Left lobe of liver (tissue), 2 donors: Measurements from ENCODE around the gene CAMKMT. TPM values are rescaled to one million over a fixed set of nuclear protein-coding genes. Genes with fewer than 3 reads are reported as not detected.

Experiments
- ATAC-seq: fragments of 200-7000 bp; cut with Tn5 transposase; one replicate; pipeline ENCODE4 v1.9.1; 2020; ENCODE audit warnings: mild to moderate bottlenecking, moderate library complexity
- DNase-seq: peaks from one replicate; pipeline ENCODE4 v3.0.0-alpha.2; 2020; ENCODE audit warnings: low spot score
- total RNA-seq: library from RNA; stranded (reverse); gene quantifications from one replicate; pipeline ENCODE4 v1.2.1, GENCODE V29; 2021
- donor health status: DM: no; HTN: no; CAD: no; lungs with moderate emphysema.
- donor health status: DM: no; HTN: yes; CAD: no.

CAMKMT gene
- total RNA-seq, 1 donor from 2014 or later: 4.9 TPM

GRCh38 chr2:44786045-44786816 lies 424.5 kb downstream of the CAMKMT start:
- ATAC-seq (peak; percentile 58), DNase-seq (no peak)

- DNase-seq: no peak
- ATAC-seq: no peak
Measured at GRCh38 chr2:44786817-44787214, 425.1 kb downstream of the CAMKMT start.

GRCh38 chr2:44787663-44788062 lies 425.9 kb downstream of the CAMKMT start:
- ATAC-seq (no peak), DNase-seq (no peak)

- DNase-seq (no peak), ATAC-seq (no peak)
Measured at GRCh38 chr2:44789446-44789845, 427.7 kb downstream of the CAMKMT start.

- DNase-seq (no peak), ATAC-seq (no peak)
Measured at GRCh38 chr2:44789971-44790721, 428.4 kb downstream of the CAMKMT start.

GRCh38 chr2:44793322-44793870 lies 431.6 kb downstream of the CAMKMT start:
- no peak for ATAC-seq
- DNase-seq: no peak

- ATAC-seq (no peak), DNase-seq (no peak)
Measured at GRCh38 chr2:44796771-44797170, 435.0 kb downstream of the CAMKMT start.

GRCh38 chr2:44798139-44798659 lies 436.5 kb downstream of the CAMKMT start:
- no peak for ATAC-seq
- no peak for DNase-seq

GRCh38 chr2:44799105-44799504 lies 437.4 kb downstream of the CAMKMT start:
- DNase-seq: no peak
- no peak for ATAC-seq

- ATAC-seq (no peak), DNase-seq (no peak)
Measured at GRCh38 chr2:44799754-44800153, 438.0 kb downstream of the CAMKMT start.

GRCh38 chr2:44801289-44801840 lies 439.6 kb downstream of the CAMKMT start:
- DNase-seq (no peak), ATAC-seq (no peak)

GRCh38 chr2:44801841-44802776 lies 440.4 kb downstream of the CAMKMT start:
- DNase-seq (no peak), ATAC-seq (no peak)

- ATAC-seq (peak; percentile 23), DNase-seq (no peak)
Measured at GRCh38 chr2:44802777-44803424, 441.2 kb downstream of the CAMKMT start.

GRCh38 chr2:44804406-44805265 lies 442.9 kb downstream of the CAMKMT start:
- no peak for ATAC-seq
- DNase-seq: no peak

- DNase-seq (no peak), ATAC-seq (no peak)
Measured at GRCh38 chr2:44805401-44806235, 443.9 kb downstream of the CAMKMT start.

GRCh38 chr2:44807201-44808025 lies 445.7 kb downstream of the CAMKMT start:
- DNase-seq (no peak), ATAC-seq (no peak)

- ATAC-seq: no peak
- no peak for DNase-seq
Measured at GRCh38 chr2:44810892-44811530, 449.3 kb downstream of the CAMKMT start.
